NCI-H187 treated with DMSO at 0.1 percent for 48 hours (cell line): ENCODE results near the gene HILPDA.
"Not testable (repeated sequence)": the region's sequence is repeated elsewhere in the genome, so short reads cannot be mapped to it uniquely, and the experiment has no call there.

Source experiments
- DNase-seq: peaks from one replicate; lab custom pipeline; 2025; lab: John Stamatoyannopoulos, UW

The HILPDA gene

DNA sequence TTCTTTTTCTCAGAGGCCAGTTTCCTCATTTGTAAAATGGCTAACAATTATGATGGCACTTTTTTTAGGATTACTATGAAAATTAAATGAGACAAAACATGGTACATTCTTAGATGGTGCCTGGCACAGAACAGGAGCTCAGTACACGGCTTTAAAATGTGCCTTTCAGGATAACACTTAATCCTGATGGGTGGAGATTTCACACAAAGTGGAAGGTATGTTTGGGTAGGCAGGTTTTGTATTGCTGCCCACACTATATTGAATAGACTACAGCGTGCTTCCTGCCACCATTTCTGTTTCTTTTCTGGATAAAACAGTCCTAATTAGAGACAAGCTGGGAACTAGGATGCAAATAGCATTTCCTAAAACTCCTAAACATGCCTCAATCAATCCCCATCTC is 23.9 kb upstream of the HILPDA start:
- DNase-seq, result no peak

DNA sequence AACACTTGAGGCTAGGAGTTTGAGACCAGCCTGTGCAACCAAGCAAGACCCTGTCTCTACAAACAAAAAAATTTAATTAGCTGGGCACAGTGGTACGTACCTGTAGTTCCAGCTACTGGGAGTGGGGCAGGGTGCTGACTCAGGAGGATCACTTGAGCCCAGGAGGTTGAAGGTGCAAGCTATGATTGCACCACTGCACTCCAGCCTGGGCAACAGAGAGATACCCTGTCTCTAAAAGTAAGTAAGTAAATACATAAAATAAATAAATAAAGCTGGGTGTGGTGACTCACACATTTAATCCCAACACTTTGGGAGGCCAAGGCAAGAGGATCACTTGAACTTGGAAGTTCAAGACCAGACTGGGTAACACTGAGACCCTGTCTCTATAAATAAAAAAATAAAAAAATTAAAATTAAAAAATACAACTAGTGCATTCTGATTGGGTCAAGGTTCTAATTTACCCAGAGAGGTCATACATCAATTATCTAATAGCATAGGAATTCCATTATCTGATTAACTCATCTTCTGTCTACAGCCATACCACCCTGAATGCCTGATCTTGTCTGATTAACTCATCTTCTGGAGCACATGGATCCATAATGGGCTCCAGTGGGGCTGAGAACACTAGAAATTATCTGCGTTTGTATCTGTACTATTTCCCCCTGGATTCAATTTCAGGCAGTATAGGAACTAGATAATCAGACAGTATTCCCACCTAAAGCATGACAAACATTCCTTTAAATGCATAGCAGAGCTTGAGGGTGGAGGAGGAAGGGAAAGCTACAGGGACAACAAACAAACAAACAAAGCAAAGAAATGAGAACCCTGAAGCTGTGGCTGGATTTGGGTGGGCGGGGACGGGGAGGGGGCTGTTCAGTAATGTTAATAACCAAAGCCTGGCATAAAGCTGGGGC is 21.0 kb upstream of the HILPDA start:
- DNase-seq, result no peak

- no peak for DNase-seq
Measured at GRCh38 chr7:128435327-128435686, 20.4 kb upstream of the HILPDA start.

- DNase-seq, result no peak
Measured at GRCh38 chr7:128437426-128438332, 18.0 kb upstream of the HILPDA start.

- DNase-seq, result no peak
Measured at GRCh38 chr7:128442356-128442755, 13.3 kb upstream of the HILPDA start.

DNA sequence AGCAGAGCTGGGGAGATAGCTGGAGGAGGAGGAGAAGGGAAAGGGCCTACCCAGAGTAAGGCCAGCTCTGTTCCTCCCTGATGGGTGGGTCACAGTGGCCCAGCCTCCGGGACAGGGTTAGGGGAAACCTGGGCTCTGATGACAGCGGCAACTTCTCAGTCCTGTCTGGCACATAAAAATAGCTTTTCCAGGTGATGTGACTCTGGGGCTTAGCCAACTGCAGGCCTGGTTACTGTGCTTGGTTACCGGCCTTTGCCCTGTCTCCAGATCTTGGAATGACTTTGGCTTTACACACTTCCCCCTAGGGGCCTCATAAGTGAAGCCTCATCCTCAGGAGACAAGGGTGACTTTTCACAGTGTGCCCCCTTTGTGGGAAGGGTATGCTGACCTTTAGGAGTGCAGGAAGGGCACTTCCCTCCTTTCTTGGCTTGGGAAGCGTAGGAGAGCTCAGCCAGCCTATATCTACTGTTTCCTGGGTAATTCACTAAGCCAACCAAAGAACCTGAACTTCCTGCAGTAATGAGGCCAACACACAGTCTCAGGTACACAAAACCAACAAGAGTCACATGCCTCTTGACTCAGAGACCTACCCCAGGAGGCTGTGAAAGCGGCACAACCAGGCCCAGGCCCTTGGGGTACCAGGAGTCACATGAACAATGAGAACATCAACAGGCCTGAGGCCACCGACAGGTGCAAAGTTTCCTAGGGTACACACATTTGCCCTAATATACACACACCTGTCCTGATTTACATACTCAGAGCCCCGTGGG is 11.7 kb upstream of the HILPDA start:
- no peak for DNase-seq

DNA sequence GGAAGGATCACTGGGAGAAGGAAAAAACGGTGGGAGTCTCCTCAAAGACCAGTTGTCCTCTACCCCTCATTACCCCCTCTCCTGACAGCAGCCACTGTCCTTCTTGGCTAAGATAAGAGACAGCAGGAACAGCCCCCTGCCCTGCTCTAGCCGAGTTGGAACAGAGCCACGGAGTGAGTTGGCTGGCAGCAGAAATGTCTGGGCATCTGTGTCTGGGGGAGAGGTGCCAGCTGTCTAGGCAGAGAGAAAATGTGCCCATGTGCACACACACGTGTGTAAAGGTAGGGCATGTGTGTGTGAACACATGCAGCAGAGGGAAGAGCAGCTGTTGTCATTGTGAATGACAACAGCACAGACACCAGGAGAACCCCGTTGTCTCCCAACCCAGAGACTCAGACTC is 9.4 kb upstream of the HILPDA start:
- DNase-seq, result no peak

- no peak for DNase-seq
Measured at GRCh38 chr7:128447941-128448564, 7.6 kb upstream of the HILPDA start.

- DNase-seq, result no peak
Measured at GRCh38 chr7:128448751-128449302, 6.9 kb upstream of the HILPDA start.

DNA sequence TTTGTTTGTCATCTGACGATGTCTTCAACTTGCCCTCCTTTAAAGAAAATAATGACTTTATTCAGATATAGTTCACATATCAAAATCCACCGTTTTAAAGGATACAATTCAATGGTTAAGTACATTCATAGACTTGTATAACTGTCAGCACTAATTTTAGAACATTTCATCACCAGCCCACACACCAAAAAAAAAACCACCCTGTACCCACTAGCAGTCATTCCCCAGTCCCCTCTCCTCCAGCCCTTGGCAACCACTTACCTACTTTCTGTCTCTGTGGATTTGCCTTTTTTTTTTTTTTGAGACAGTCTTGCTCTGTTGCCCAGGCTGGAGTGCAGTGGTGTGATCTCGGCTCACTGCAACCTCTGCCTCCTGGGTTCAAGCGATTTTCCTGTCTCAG is 5.3 kb upstream of the HILPDA start:
- DNase-seq, result no peak

- DNase-seq, result no peak
Measured at GRCh38 chr7:128450913-128451312, 4.8 kb upstream of the HILPDA start.

DNA sequence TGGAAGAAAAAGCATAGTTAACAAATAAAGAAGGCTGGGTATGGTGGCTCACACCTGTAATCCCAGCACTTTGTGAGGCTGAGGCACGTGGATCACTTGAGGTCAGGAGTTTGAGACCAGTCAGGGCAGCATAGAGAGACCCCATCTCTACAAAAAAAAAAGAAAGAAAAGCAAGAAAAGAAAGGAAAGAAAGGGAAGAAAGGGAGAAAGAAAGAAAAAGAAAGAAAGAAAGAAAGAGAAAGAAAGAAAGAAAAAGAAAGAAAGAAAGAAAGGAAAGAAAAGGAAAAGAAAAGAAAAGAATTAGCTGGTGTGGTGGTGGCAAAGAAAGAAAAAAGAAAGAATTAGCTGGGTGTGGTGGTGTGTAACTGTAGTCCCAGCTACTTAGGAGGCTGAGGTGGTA is 3.1 kb upstream of the HILPDA start:
- DNase-seq, result no peak

GRCh38 chr7:128453836-128454804 is 1.6 kb upstream of the HILPDA start:
- no peak for DNase-seq

DNA sequence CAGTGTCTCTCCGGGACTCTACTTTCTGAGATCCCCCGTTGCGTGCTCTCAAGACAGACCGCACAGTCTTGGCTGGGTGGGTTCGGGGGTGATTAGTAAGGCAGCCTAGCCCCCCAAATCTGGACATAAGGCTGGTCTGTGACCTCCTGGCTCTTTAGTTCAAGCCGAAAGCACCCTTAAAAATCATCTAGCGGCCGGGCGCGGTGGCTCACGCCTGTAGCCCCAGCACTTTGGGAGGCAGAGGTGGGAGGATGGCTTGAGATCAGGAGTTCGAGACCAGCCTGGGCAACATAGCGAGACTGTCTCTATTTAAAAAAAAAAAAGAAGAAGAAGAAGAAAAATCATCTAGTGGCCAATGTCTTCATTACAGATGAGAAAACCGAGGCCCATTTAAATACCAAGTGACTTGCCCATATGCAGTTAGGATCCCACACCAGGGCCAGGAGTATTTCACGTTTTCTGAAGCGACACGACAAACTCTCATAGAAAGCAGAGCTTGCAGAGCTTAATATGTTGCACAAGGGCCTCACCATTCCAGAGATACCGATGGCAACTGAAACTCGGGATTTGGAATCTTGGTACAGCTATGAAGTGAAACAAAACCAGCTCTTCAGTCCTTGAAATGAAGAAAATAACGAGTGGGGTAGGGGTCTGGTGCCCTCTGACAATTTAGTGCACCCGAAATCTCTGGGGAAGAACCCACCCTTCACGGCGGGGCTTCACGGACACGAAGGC is 703 bp upstream of the HILPDA start:
- no peak for DNase-seq

DNA sequence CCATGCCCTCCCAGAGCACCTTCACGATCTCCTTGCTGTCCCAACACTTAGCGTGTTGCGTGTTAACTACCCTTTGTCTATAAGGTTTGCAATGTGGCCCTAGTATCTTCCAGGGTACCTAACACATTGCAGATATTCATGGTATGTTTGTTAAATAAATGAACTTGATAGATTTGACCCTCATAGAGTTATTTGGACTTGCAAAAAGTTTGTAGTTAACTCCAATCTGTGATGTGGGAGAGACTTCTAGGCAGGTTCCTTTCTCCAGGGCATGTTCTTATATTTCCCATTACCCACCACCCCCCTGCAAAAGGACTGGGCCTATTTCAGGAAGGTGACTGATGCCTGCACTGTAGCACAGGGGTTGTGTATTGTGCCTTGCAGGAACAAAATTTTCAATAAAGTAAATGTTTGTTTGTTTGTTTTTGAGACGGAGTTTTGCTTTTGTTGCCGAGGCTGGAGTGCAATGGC is 612 bp downstream of the HILPDA start:
- DNase-seq, result no peak

GRCh38 chr7:128457385-128457784 is 1.7 kb downstream of the HILPDA start:
- not testable (repeated sequence) for DNase-seq

DNA sequence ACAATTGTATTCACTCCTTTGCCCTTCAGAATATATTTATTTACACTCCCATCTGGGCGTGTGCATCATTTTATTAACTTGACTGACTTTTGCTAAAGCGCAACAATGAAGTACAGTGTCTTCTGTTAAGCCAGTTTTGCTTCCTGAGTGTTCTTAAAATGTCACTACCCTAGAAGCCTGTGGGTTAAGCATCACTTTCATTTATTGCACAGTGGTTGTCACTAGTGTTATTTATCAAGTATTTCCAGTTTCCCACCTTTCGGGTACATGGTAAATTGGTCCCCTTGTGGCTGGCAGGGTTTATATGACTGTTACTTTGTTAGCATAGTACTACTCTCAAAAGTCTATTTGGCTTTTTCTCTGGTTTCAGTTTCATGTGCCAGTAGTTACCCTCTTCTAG is 3.3 kb downstream of the HILPDA start:
- no peak for DNase-seq

GRCh38 chr7:128459394-128459878 is 3.8 kb downstream of the HILPDA start:
- no peak for DNase-seq

DNA sequence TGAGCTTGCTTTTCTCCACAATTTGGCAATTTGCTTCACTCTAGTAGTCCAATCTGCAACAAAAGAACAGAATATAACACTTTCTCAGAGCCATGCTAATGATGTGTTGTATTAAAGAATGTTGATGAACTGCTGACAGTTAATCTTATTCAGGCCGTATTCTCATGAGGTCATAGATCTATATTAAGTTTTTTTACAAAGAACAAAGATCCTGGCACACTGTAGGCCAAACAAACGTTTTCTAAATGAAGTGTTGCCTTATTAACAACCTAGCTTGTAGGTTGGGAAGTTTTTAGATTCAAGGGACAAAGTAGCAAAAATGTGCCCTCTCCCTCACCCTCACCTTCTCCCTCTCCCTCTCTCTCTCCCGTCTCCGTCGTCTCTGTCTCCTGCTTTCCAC is 6.8 kb downstream of the HILPDA start:
- DNase-seq, result no peak
